ENCODE data around the gene EBF3.

- TF ChIP-seq CTCF (IDR thresholded peaks at IDR 0.05) (no peak), POLR2A (IDR thresholded peaks at IDR 0.05) (no peak)
These were observed 138.2 kb downstream of the EBF3 start for GRCh38 chr10:129825826-129826225.
